Fibroblast of lung (primary cell): ENCODE measurements around the gene GALNT2. TPM values are rescaled to one million over a fixed set of nuclear protein-coding genes. Genes with fewer than 3 reads are reported as not detected.
A peak's percentile ranks its signal among the peaks of the same experiment; 100 is the strongest.

ENCODE experiments used
- DNase-seq, 2 donors: peaks; one replicate each; pipeline versions ENCODE4 v3.0.0 to v3.0.0-alpha.2; 2010; ENCODE audit warnings: low read depth in 2 of 2
- H2AFZ ChIP-seq: 2 replicates; pipeline ENCODE4 v1.5.1; 2012; ENCODE audit warnings: low read length, control low read depth, inconsistent platforms
- H3K27ac ChIP-seq: 2 replicates; pipeline ENCODE4 v1.5.1; 2011; ENCODE audit warnings: low read length, control low read depth; ENCODE audit not compliant: insufficient read depth
- H3K27me3 ChIP-seq: 2 replicates; pipeline ENCODE4 v1.5.1; 2011; ENCODE audit warnings: mild to moderate bottlenecking, low read length; ENCODE audit not compliant: control insufficient read depth, insufficient read depth
- H3K36me3 ChIP-seq: 2 replicates; pipeline ENCODE4 v1.5.1; 2011; ENCODE audit warnings: low read length; ENCODE audit not compliant: control insufficient read depth, insufficient read depth
- H3K4me1 ChIP-seq: 2 replicates; pipeline ENCODE4 v1.5.1; 2011; ENCODE audit warnings: low read length; ENCODE audit not compliant: control insufficient read depth, insufficient read depth; ENCODE audit errors: extremely low read depth
- H3K4me2 ChIP-seq: 2 replicates; pipeline ENCODE4 v1.5.1; 2011; ENCODE audit warnings: low read length, control low read depth; ENCODE audit not compliant: insufficient read depth; ENCODE audit errors: extremely low read depth
- H3K4me3 ChIP-seq, 4 experiments: fragments of 200-600 bp in 1 of 4; sonication (generic) in 1 of 4; replicated peaks in 1 of 4; 2 replicates each; pipeline ENCODE4 v1.5.1; 2011 to 2016; ENCODE audit warnings: low read length in 4 of 4, low read depth in 3 of 4, mild to moderate bottlenecking in 3 of 4, control low read depth in 2 of 4, inconsistent platforms in 1 of 4, mixed read lengths in 1 of 4; ENCODE audit not compliant: insufficient read depth in 1 of 4; ENCODE audit errors: control extremely low read depth in 1 of 4
- H3K79me2 ChIP-seq: 2 replicates; pipeline ENCODE4 v1.5.1; 2012; ENCODE audit warnings: mild to moderate bottlenecking, low read length, inconsistent platforms; ENCODE audit not compliant: control insufficient read depth, insufficient read depth
- H3K9ac ChIP-seq: 2 replicates; pipeline ENCODE4 v1.5.1; 2011; ENCODE audit warnings: mild to moderate bottlenecking, low read length, control low read depth; ENCODE audit not compliant: insufficient read depth
- H3K9me3 ChIP-seq: 2 replicates; pipeline ENCODE4 v1.5.1; 2012; ENCODE audit warnings: low read depth, low read length; ENCODE audit not compliant: control insufficient read depth, insufficient read depth
- H4K20me1 ChIP-seq: 2 replicates; pipeline ENCODE4 v1.5.1; 2011; ENCODE audit warnings: low read length; ENCODE audit not compliant: control insufficient read depth, insufficient read depth; ENCODE audit errors: extremely low read depth
- CTCF ChIP-seq, 2 donors: IDR thresholded peaks in 1 of 2; conservative IDR thresholded peaks in 1 of 2; 1 replicate in 1 of 2; 2 replicates in 1 of 2; pipeline ENCODE4 v1.5.1; 2011 to 2012; ENCODE audit warnings: low read length in 2 of 2, control low read depth in 1 of 2, inconsistent platforms in 1 of 2, low read depth in 1 of 2, mild to moderate bottlenecking in 1 of 2
- EZH2 ChIP-seq: IDR thresholded peaks from 2 replicates; pipeline ENCODE4 v1.5.1; 2012; ENCODE audit warnings: low read length, control low read depth, mild to moderate bottlenecking; ENCODE audit errors: missing control alignments
- polyA plus RNA-seq, 2 donors: library from polyadenylated mRNA; depleted of rRNA in 1 of 2; stranded (reverse) in 1 of 2; unstranded in 1 of 2; fragments of >200 nt; gene quantifications; 2 replicates each; pipeline ENCODE4 v1.2.1, GENCODE V29; 2011 to 2012; ENCODE audit warnings: missing spikeins in 1 of 2
- total RNA-seq: library from RNA; depleted of rRNA; stranded (reverse); fragments of >200 nt; gene quantifications from 2 replicates; pipeline ENCODE4 v1.2.1, GENCODE V29; 2014

GALNT2 gene
- total and polyA plus RNA-seq, 2 donors (not counting 1 experiment from before 2014, with no cell fraction given) = 106 to 115 TPM

- Histone ChIP-seq H3K9me3 (no peaks in the 10 kb centered on the region), H4K20me1 (no peaks in the 10 kb centered on the region), H3K4me1 (peaks cover 20% of the 10 kb centered on the region), H3K4me3 (no peak overlapping the region), H3K27me3 (no peaks in the 10 kb centered on the region), H3K27ac (peak overlapping the region; percentile 54), H3K4me2 (peak overlapping the region; percentile 4), H3K36me3 (no peaks in the 10 kb centered on the region), H3K79me2 (peaks cover 92% of the 10 kb centered on the region), H3K9ac (peak overlapping the region; percentile 16), H2AFZ (no peak overlapping the region)
- no peak for TF ChIP-seq CTCF (conservative IDR thresholded peaks at IDR 0.05 in 1 of 2, IDR thresholded peaks at IDR 0.05 in 1 of 2; ENCODE audit: low read depth in 1 of 2, low read length in 2 of 2)
- no peak for TF ChIP-seq EZH2
- DNase-seq = peak; percentile 67 to 78
These were observed 6.5 kb downstream of the GALNT2 start for GRCh38 chr1:230073371-230074035.

GRCh38 chr1:230074270-230074669 is 7.2 kb downstream of the GALNT2 start:
- no peak for TF ChIP-seq EZH2
- no peak for TF ChIP-seq CTCF (conservative IDR thresholded peaks at IDR 0.05 in 1 of 2, IDR thresholded peaks at IDR 0.05 in 1 of 2; ENCODE audit: low read depth in 1 of 2, low read length in 2 of 2)
- Histone ChIP-seq H3K4me1 (peaks cover 20% of the 10 kb centered on the region), H3K79me2 (peaks cover 92% of the 10 kb centered on the region), H3K9ac (no peak overlapping the region), H3K9me3 (no peaks in the 10 kb centered on the region), H3K4me3 (no peak overlapping the region), H2AFZ (no peak overlapping the region), H3K27me3 (no peaks in the 10 kb centered on the region), H3K27ac (no peak overlapping the region), H3K36me3 (no peaks in the 10 kb centered on the region), H3K4me2 (no peak overlapping the region), H4K20me1 (no peaks in the 10 kb centered on the region)
- no peak for DNase-seq

GRCh38 chr1:230074762-230075161 is 7.7 kb downstream of the GALNT2 start:
- Histone ChIP-seq H3K27me3 (no peaks in the 10 kb centered on the region), H3K4me2 (no peak overlapping the region), H3K27ac (no peak overlapping the region), H3K9me3 (no peaks in the 10 kb centered on the region), H3K4me3 (no peak overlapping the region), H4K20me1 (no peaks in the 10 kb centered on the region), H3K4me1 (peaks cover 20% of the 10 kb centered on the region), H3K79me2 (peaks cover 92% of the 10 kb centered on the region), H2AFZ (no peak overlapping the region), H3K36me3 (no peaks in the 10 kb centered on the region), H3K9ac (no peak overlapping the region)
- DNase-seq = no peak
- no peak for TF ChIP-seq EZH2
- TF ChIP-seq CTCF (conservative IDR thresholded peaks at IDR 0.05 in 1 of 2, IDR thresholded peaks at IDR 0.05 in 1 of 2; ENCODE audit: low read depth in 1 of 2, low read length in 2 of 2) = no peak
